Measurements from ENCODE around the gene NCKAP5.

NCKAP5 gene

DNA sequence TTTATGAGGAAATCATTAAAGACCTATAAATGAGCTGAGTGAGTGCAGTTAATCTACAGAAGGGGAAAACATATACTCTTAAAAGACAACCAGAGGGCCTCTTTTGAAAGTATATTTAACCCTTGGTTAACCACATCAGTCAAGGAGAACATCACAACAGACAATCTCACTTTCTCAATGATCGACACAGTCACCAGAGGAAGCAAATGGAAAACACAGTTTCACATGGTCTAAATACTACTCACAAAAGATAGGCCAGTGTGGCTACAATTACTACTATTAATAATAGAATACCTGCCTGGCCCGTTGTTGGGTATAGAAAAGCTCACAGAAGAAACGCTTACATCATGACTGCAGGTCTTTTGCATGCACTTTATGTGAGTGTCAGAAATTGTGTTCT is 426.2 kb downstream of the NCKAP5 start:
- DNase-seq (ENCODE audit: low spot score), result no peak

DNA sequence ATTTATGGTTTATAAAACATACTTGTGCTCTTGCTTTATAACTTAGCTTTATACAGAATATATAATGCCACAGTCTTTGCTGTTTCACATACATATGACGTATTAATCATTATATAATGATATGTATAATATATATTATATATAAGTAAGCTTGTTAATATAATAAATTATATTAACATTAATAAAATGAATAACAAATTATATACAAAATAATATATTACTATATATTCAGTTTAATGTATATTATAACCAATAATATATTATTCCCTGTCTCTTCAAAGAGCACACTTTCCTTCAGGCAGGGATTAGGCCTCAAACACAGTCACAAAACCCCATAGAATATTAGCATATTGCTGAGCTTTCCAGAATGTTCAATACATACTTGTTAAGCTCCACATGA is 427.6 kb downstream of the NCKAP5 start:
- DNase-seq (ENCODE audit: low spot score), result no peak

DNA sequence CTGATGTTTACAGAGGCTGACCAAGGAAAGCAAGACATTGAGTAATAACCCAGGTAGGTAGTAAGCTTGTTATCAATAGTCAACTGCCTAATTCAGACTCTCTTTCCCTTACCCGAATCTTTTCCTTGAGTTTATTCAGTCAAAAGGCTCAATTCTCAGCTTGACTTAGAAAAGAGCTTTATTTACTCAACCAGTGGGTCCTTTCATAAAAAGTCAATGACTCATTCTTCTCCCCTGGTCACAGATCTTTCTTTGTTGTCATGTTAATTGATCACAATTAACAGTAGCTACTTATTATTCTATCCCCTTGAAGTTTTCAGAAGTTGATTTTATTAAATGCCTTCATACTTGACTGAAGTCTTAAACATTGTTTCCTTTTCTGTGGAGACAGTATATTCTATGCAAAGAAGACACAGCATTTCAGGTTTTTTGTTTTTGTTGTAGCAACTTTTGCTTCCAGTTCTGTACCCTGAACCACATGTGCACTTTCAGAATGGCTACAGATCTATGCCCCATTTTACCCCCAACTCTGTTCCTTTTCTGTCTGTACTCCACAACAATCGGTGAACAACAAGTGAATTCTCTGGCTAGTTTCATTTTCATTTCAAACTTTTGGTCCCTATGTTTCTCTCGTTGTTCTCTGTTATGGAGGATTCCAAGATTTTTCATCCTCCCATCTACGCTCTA is 428.3 kb downstream of the NCKAP5 start:
- DNase-seq (ENCODE audit: low spot score), result no peak

DNA sequence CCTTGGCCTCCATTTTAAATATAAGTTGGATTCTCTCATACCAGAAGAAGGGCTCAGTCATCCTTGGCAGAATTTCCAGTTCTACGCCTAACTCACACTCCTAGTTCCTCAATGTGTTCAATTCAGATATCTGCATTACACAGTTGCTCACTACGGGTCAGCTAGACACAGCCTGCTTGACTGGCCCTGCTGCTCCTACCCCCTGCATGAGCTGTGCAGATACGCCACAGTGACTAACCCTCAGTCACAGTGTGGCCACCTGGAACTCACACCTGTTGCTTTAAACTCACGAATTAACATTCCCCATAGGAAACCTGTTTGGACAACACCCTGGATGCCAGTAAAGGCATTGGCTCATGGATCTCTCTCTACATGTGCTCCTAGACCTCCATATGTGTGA is 429.6 kb downstream of the NCKAP5 start:
- DNase-seq (ENCODE audit: low spot score), result no peak

DNA sequence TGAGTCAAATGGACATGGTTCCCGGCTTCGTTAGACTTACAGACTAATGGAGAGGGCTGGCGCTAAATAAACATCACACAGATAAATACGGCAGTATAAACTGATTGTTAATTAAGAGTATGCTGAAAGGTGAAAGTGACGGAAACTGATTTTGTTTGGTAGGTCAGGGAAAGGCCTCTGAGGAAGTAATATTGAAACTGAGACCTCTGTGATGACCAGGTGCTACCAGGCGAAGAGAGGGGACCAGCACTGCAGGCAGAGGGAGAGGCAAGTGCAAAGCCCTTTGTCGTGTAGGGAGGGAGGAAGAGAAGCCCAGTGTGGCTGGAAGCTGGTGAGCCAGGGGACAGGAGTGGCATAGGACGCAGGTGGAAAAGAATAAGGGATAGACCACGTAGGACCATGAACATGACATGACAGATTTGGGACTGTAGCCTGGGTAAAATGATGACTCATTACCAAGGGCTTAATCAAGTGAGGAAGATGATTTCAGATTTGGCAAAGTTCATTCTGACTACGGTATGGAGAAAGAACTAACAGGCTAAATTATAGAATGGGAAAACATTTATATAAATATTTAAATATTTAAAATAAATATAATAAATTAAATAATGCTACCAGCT is 433.1 kb downstream of the NCKAP5 start:
- DNase-seq (ENCODE audit: low spot score), result no peak

DNA sequence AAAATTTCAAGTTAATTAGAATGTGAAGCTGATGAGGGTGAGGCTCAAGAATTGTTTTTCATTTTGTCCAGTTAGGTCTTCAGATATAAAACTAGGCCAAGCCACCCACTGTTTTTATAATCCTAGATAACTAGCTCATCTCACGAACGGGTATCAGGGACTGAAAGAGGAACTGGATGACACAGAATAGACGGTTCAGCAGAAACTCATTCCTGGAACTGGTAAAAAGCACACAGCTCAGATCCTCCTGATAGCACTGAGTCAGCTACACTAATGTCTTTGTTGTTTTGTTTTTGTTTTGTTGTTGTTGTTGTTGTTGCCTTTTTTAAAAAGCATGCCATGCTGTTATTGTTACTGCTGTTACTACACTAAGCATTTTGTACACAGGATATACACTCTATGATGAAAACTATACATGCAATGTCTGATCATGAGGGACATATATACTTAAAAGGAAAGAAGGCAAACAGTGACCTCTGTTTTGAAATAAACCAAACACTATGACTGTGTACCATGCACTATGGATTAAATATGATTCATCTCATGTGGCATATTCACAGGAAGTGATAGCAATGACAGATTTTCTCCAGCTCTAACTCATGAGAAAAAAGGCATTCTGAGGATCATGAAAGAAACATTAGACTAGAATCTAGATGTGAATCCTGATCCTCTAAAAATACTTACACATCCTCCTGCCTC is 437.6 kb downstream of the NCKAP5 start:
- DNase-seq (ENCODE audit: low spot score), result no peak

DNA sequence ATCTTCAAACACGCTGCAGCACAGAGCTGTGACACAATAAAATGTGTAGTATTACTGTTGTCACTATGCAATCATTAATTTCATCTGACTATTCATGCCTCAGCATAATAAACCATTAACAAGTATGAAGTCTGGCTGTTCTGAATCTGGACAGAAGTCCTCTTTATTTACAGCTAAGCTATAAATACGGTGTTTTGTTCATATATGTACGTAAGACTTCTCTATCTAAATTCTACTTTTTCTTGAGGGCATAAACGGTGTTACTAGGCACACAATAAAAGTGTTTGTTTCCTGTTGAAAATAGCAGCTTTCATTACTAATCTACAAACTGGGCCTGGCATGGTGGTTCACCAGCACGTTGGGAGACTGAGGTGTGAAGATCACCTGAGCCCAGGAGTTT is 443.8 kb downstream of the NCKAP5 start:
- DNase-seq (ENCODE audit: low spot score), result no peak

DNA sequence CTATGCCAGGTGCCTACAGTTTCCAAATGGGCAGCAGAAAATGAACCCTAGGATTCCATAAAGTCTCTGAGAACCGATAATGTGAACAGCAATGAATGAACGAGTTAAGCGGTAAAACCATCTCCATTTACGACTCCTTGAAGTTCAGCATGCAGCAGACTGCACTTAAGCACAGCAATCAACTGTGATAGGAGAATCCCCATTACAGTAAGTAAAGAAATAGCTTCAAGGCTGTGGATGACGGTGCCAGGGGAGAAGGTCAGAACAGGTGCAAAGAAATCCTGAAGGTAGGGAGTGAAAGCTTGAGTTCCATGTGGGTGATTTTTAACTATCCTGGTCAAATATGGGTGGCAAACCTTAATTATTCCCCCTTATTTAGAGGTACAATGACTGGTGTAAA is 444.4 kb downstream of the NCKAP5 start:
- DNase-seq (ENCODE audit: low spot score), result no peak

DNA sequence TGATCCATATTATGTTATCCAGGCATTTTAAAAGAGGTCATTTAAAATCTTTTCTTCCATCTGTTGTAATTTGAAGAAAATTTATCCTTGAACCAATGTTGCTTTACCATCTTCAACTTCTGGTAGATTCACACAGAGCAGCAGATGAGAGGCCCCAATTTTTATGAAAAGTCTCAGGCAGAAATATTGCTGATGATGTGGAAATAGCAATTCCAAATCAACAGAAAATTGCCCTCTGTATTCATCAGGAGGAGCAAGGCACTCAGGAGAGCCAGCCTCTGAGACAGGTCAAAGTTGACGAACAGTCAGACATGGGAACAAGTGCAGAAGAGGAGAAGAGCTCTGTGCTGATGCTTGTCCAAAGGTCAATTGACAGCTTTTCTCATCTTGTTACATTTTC is 444.9 kb downstream of the NCKAP5 start:
- DNase-seq (ENCODE audit: low spot score), result no peak

DNA sequence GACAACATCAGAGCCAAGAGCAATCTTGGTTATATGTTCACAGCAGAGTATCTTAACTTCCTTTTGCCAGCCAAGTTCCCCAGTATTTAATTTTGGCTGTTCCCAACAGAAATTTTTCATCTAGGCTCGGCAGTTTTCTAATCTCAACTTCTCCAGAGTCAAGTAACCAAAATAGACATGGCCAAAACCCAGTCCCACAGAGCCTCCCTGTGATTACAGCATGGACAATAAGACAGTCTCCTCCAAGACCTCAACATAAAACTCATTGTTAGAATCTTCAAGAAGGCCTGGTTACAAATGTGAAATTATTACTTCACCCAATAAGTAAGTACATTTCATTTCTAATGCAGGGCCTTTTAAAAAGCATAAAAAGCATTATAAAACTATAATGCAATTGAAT is 445.7 kb downstream of the NCKAP5 start:
- no peak for DNase-seq (ENCODE audit: low spot score)

DNA sequence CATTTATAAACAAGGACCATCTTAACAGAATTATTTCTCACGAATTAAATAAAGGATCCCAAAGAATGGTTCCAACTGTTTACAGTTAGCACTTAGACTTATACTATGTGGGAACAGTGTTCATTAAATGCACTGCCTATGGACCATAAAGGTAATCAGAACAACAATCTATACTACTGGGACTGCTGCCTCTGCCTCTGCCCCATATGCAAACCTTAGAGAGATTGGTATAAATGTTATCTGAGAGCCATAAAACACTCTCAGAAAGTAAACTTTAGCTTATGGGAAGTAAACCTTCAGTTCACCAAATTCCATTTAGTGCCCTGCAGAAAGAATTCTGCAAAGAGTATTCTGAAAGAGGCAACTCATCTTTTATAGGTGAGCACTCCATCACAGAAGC is 448.0 kb downstream of the NCKAP5 start:
- no peak for DNase-seq (ENCODE audit: low spot score)

DNA sequence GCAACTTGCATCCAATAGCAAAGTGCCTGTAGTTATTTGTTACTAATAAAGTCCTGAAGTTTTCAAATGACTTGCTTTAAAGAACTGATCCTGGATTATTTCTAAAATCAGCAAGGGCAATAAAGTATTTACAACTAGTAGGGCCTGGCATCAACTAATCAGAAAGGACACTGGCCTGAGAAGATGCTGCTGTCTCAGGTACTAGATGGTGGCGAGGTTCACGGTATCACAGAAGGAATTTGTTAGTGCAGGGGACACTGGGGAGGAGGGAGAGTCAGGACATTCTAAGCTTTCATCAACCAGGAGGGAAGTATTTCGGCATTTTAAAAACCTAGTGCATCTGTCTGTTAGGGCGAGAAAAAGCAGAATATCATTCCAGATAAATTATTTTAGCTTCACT is 458.1 kb downstream of the NCKAP5 start:
- no peak for DNase-seq (ENCODE audit: low spot score)

DNA sequence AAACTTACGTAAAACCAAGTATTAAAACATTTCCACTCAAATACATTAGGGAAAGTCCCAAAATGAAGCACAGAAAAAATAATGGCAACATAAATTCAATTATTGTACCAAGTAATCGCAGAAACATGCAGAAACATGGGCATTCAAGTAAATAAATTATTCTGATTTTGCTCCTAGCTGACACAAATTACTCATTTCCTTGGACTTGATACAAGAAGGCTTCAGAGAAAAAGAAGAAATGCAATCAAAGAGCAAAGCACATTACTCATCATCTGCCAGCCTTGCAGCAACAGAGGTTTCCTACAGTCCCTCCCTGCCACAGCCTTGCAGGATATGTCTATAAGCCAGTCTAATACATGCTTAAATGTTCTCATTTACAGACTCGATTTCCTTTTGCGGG is 458.5 kb downstream of the NCKAP5 start:
- DNase-seq (ENCODE audit: low spot score), result no peak

DNA sequence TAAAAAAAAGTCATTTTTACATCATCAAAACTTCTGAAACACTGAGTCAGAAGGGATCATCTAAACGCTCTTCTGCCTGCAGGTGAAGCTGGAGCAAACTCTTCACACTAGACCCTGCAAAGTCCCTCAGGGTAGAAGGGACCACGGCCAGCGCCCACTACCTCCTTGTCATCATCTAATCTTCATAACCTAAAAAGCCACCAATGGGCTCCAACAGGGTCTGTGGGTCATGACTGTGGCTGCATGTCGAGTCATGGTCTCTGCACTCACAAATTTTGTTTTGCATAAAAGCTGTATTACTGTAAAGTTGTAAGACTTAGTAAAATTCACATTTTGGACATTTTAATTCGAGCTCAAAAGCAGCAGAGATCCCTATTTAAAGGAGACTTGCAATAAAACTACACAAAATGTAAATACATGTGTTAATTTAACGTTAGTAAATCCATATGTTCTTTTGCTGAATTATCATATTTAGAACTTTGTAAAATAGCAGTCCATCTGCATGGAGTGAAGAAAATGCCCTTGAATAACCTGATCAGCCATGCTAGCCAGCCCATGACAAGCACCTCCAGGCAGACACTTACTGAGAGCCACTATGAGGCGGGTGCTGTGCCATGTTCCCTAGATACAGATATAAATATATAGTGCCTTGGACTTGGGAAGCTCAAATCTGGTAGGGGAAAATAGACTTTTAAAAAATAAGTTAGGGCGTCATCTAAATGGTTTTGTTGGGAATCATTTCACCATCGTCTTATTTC is 461.0 kb downstream of the NCKAP5 start:
- DNase-seq (ENCODE audit: low spot score), result no peak

DNA sequence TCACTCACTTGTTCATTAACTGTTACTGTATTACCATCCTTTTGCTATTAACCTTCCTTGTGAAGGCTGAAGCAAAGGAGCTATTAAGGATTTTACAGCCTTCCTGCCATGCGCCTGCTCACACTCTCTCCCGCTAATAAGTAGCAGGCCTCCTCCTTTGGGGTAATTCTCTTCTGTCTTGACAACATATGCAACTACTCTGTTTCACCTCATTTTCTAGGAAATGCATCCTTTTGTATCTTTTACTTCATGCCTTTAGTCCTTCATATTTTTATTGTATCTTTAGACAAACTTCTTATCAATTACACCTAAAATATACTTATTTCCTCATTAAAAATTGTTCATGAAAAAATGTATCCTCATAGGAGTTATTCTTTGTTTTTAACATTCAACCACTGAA is 463.4 kb downstream of the NCKAP5 start:
- DNase-seq (ENCODE audit: low spot score), result no peak

DNA sequence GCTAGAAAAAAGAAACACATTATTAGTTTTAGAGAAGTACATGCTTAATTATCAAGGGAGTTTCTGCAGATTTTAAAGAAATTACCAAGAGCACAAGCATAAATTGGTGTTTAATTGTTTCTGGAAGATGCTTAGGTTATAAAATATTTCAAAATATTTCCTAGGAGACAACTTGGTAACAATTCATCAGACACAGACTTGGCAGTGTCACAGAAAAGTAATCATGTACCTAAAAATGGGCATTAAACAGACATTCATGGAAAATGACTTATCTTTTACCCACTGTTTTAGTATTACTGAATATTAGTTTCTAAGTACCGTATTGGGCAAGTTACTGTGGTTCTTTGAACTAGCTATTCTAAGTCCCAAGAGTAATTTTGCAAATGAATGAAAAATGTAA is 469.5 kb downstream of the NCKAP5 start:
- no peak for DNase-seq (ENCODE audit: low spot score)

DNA sequence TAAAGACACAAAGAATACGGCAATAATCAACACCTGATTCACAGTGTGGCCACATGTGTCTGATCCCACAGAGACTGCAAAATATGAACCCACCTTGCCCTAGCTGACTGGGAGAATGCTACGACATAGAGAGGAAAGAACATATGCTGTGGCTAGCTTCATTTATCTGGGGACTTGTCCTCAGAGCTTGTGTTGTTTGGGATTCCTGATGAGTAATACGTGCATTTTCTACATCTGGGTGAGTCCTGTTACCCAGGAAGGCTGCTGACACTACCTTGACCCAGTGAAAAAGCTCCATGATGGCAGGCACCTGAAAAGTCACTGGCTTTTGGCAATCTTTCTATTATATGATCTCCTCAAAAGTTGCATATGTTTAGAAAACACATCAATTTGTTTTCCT is 470.6 kb downstream of the NCKAP5 start:
- DNase-seq (ENCODE audit: low spot score), result no peak

DNA sequence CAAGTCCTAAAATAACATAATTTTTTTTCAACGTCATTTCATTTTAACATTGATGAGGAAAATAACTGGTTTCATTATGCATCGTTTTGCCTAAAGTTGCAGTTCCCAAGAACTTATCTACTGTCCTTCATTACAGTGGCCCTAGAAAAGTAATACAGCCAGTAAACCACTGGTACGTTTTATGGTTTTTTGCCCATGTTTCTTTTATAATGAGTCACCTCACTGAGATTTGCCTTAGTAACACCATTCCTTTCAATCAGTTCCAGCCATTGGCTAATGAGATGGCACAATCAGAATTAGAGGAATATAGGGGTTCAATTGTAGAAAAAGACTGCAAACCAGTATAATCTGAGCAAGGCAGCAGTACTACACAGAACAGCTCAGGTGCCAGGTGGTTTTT is 475.7 kb downstream of the NCKAP5 start:
- DNase-seq (ENCODE audit: low spot score), result no peak

DNA sequence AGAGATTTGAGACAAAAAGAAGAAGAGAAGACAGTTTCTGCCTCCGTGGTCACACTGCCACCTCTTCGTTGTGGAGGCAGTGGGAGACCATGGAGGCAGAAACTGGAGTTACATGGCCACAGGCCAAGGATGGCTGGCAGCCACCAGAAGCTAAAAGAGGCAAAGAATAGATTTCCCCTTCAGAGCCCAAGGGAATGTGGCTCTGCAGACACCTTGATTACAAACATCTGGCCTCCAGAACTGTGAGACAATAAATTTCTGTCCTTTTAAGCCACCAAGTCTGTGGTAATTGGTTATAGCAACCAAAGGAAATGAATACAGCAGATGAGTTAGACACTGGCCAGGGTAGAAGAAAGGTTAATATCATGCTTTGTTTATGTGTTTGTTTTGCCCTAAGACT is 477.9 kb downstream of the NCKAP5 start:
- DNase-seq (ENCODE audit: low spot score), result no peak

DNA sequence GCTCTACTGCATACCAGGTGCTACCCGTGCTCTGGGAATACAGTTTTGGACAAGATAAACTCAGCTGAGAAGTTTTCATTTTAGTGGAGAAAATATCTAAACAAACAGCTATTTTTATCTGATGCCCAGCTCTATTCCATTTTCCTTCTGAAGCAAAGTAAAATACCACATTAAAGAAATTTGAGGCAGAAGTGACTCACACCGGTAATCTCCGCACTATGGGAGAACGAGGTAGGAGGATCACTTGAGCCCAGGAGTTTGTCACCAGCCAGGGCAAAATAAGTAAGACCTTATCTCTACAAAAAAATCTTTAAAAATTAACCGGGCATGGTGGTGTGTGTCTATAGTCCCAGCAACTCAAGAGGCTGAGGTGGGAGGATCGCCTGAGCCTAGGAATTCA is 482.1 kb downstream of the NCKAP5 start:
- DNase-seq (ENCODE audit: low spot score), result no peak

DNA sequence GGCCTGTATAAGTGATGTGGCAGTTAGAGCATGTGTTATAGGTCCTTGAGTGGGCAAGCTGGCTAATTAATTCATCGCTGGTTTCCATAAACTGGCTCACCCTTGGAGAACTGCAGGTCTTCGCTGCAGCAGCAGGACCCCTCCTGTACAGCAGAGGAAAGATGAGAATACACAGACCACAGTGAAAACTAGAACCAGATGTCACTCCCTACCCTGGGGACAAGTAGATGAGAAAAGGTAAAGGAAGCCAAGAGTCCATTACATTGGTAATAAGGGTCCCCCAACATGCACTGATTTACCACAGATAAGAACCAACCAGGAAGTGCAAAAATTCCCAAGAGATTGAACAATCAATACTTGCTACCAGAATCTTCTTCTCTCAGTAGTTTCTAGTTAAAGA is 482.6 kb downstream of the NCKAP5 start:
- DNase-seq (ENCODE audit: low spot score), result no peak

DNA sequence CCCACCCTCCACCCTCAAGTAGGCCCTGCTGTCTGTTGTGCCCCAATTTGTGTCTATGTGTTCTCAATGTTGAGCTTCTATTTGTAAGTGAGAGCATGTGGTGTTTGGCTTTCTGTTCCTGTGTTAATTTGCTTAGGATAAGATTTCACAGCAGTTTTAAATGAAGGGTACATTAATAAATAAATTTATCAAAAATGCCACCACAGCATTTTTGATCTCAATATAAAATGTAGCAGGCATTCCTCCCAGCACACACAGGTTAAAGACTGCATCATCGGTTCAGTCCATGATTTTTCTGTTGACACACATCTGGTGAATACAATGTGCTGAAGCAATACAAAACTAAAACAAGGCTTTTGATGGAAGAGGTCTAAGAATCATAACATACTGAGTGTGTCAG is 486.2 kb downstream of the NCKAP5 start:
- DNase-seq (ENCODE audit: low spot score), result no peak

DNA sequence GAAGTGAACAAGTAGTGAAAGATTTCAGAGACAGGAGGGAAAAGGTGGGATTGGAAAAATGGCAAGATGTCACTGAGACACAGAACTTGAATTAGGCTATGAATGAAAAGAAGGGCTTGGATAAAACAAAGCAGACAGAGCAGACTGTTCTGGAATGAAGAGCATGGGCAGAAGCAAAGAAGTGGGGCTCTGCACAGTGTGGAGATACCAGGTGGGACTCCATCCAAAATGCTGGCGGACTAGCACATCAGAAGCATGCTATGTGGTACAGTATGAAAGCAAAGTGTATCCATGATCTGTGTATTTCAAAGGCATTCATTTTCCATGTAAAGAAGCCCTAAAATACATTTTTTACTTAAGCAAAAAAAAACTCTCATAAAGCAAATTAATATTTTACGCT is 487.4 kb downstream of the NCKAP5 start:
- DNase-seq (ENCODE audit: low spot score), result no peak
